GM23248 (cell line): ENCODE results near the gene KCND2.

Source experiments
- EZH2 ChIP-seq: fragments of 200-600 bp; sonication (generic); IDR thresholded peaks from 2 replicates; pipeline ENCODE4 v1.6.1; 2018; ENCODE audit warnings: antibody characterized with exemption, mild to moderate bottlenecking; ENCODE audit not compliant: insufficient read depth, poor library complexity, severe bottlenecking
- EZH2phosphoT487 ChIP-seq: fragments of 200-600 bp; sonication (generic); IDR thresholded peaks from 2 replicates; pipeline ENCODE4 v1.6.1; 2018; ENCODE audit warnings: antibody characterized with exemption, moderate library complexity, mild to moderate bottlenecking, low read depth; ENCODE audit not compliant: insufficient read depth

DNA sequence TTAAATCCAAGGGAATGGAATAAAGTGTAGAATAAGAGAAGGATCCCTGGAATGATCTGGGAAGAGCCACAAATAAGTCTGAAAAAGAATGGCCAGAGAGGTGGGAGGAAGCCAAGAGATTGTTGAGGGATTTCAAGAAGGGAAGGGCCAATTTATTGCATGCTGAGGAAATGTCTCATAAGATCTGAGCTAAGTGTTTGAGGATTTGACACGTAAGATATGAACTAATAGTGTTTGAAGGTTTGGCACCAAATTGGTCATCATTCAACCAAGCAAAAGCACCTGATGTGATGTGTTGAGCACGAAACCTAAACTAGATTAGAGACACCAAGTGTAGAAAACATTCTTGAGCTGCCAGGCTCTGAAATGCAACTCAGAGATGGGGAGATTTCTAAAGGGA lies 487.1 kb downstream of the KCND2 start:
- TF ChIP-seq EZH2phosphoT487 (no peak), EZH2 (no peak)
